ENCODE data around the gene GPATCH2. TPM values are rescaled to one million over a fixed set of nuclear protein-coding genes. Genes with fewer than 3 reads are reported as not detected.

The GPATCH2 gene
- total RNA-seq, 1 donor from 2014 or later: 10.6 TPM

- Histone ChIP-seq H3K4me3 (ENCODE audit: low read depth, low read length) (no peak overlapping the region), H3K36me3 (ENCODE audit: control insufficient read depth, insufficient read depth, low read length) (no peaks in the 10 kb centered on the region), H3K27me3 (ENCODE audit: control insufficient read depth, insufficient read depth, low read length) (no peaks in the 10 kb centered on the region)
- peak; percentile 60 for DNase-seq (ENCODE audit: low read depth)
- TF ChIP-seq, protein P1, sequence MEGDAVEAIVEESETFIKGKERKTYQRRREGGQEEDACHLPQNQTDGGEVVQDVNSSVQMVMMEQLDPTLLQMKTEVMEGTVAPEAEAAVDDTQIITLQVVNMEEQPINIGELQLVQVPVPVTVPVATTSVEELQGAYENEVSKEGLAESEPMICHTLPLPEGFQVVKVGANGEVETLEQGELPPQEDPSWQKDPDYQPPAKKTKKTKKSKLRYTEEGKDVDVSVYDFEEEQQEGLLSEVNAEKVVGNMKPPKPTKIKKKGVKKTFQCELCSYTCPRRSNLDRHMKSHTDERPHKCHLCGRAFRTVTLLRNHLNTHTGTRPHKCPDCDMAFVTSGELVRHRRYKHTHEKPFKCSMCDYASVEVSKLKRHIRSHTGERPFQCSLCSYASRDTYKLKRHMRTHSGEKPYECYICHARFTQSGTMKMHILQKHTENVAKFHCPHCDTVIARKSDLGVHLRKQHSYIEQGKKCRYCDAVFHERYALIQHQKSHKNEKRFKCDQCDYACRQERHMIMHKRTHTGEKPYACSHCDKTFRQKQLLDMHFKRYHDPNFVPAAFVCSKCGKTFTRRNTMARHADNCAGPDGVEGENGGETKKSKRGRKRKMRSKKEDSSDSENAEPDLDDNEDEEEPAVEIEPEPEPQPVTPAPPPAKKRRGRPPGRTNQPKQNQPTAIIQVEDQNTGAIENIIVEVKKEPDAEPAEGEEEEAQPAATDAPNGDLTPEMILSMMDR (IDR thresholded peaks at IDR 0.05; ENCODE audit: insufficient read depth, low read length, poor library complexity, severe bottlenecking): no peak
Observed at GRCh38 chr1:217562229-217562878, 68.5 kb downstream of the GPATCH2 start.

DNA sequence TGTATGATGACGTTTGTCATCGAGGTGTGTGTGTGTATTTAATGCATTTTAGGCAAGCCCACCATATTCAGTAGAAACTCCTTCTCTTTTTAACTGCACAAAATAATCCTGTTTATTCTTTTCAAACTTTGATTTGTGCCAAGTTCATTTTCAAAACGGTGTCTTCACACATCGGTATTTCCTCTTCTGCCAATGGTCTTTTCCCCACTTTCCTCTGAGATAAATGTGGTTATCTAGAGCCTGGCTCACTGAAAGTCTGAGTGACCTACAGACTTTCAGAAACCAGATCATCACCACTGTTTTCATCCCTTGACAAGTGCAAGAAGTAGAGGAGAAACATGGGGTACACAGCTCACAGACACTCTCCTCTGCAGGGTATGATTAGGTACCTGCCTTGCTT is 69.4 kb downstream of the GPATCH2 start:
- TF ChIP-seq, protein P1 (IDR thresholded peaks at IDR 0.05; ENCODE audit: insufficient read depth, low read length, poor library complexity, severe bottlenecking): no peak
- Histone ChIP-seq H3K4me3 (ENCODE audit: low read depth, low read length) (no peak overlapping the region), H3K27me3 (ENCODE audit: control insufficient read depth, insufficient read depth, low read length) (no peaks in the 10 kb centered on the region), H3K36me3 (ENCODE audit: control insufficient read depth, insufficient read depth, low read length) (no peaks in the 10 kb centered on the region)
- DNase-seq (ENCODE audit: low read depth): no peak

DNA sequence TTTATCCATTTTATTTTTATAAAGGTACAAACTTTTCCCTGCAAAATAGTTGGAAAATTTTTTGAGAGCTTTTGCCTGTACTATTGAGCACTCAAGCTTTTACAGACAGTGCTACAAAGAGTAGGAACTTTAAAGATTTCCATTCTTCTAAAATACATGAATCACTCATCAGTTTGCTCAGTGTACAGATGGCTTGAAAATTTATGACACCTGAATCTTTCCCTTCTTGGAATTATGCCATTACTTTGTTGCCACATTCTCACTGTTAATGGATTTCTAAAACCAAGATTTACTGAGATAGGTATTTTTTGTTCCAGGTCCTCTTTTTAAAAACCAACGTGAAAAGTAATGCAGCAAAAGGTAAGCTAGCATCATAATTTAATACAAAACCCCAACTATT is 76.0 kb downstream of the GPATCH2 start:
- DNase-seq (ENCODE audit: low read depth): no peak
- TF ChIP-seq, protein P1 (IDR thresholded peaks at IDR 0.05; ENCODE audit: insufficient read depth, low read length, poor library complexity, severe bottlenecking): no peak
- no peaks in the 10 kb centered on the region for H3K27me3 ChIP-seq (ENCODE audit: control insufficient read depth, insufficient read depth, low read length)
- H3K4me3 ChIP-seq (ENCODE audit: low read depth, low read length): no peak overlapping the region
- no peaks in the 10 kb centered on the region for H3K36me3 ChIP-seq (ENCODE audit: control insufficient read depth, insufficient read depth, low read length)

- Histone ChIP-seq H3K36me3 (ENCODE audit: control insufficient read depth, insufficient read depth, low read length) (no peaks in the 10 kb centered on the region), H3K4me3 (ENCODE audit: low read depth, low read length) (no peak overlapping the region), H3K27me3 (ENCODE audit: control insufficient read depth, insufficient read depth, low read length) (no peaks in the 10 kb centered on the region)
- DNase-seq (ENCODE audit: low read depth): no peak
- TF ChIP-seq, protein P1 (IDR thresholded peaks at IDR 0.05; ENCODE audit: insufficient read depth, low read length, poor library complexity, severe bottlenecking): no peak
Observed at GRCh38 chr1:217553949-217554509, 76.9 kb downstream of the GPATCH2 start.

DNA sequence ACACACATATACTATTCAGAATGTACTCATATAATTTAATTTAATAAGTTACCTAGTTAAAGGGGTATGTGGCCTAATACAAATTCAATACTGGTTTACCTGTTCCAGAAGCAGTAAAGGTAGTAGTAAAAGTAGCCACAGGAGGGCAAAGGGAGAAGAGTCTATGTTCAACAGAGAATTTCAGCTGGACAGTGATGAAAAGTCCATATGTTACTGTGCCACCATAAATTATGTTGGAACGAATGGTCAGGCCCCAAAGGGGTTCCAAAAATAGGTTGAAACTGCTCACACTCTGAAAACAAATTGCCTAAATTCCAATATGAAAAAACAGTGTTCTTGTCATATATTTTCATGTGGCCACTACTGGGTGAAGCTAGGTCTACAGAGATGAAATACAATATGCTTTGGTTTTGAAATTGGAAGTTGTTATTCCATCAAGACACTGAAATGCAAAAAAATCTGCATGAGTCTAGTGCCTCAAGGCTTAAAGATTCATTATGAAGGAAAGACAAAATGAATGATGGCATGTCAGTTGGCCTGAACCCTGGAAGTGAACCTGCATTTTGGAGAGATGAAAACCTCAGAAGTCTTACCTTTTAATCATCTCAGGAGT is 78.4 kb downstream of the GPATCH2 start:
- TF ChIP-seq, protein P1 (IDR thresholded peaks at IDR 0.05; ENCODE audit: insufficient read depth, low read length, poor library complexity, severe bottlenecking): no peak
- Histone ChIP-seq H3K4me3 (ENCODE audit: low read depth, low read length) (no peak overlapping the region), H3K27me3 (ENCODE audit: control insufficient read depth, insufficient read depth, low read length) (no peaks in the 10 kb centered on the region), H3K36me3 (ENCODE audit: control insufficient read depth, insufficient read depth, low read length) (no peaks in the 10 kb centered on the region)
- no peak for DNase-seq (ENCODE audit: low read depth)

Data from kidney epithelial cell (primary cell).